Neuron (in vitro differentiated cells): Measurements from ENCODE around the gene PAEP.

Experiments
- H2AFZ ChIP-seq: one replicate; pipeline ENCODE4 v1.6.1; 2013; ENCODE audit warnings: low read depth, mild to moderate bottlenecking, inconsistent platforms, low read length, moderate library complexity
- H3K27me3 ChIP-seq: one replicate; pipeline ENCODE4 v1.6.1; 2013; ENCODE audit warnings: low read length; ENCODE audit not compliant: insufficient read depth
- H3K36me3 ChIP-seq: one replicate; pipeline ENCODE4 v1.6.1; 2013; ENCODE audit warnings: low read length; ENCODE audit not compliant: insufficient read depth
- H3K4me1 ChIP-seq: one replicate; pipeline ENCODE4 v1.6.1; 2013; ENCODE audit warnings: low read length; ENCODE audit not compliant: insufficient read depth
- H3K4me3 ChIP-seq: 2 replicates; pipeline ENCODE4 v1.5.1; 2013; ENCODE audit warnings: mild to moderate bottlenecking, low read length, moderate library complexity
- H3K9me3 ChIP-seq: one replicate; pipeline ENCODE4 v1.6.1; 2013; ENCODE audit warnings: low read length

Gene PAEP

DNA sequence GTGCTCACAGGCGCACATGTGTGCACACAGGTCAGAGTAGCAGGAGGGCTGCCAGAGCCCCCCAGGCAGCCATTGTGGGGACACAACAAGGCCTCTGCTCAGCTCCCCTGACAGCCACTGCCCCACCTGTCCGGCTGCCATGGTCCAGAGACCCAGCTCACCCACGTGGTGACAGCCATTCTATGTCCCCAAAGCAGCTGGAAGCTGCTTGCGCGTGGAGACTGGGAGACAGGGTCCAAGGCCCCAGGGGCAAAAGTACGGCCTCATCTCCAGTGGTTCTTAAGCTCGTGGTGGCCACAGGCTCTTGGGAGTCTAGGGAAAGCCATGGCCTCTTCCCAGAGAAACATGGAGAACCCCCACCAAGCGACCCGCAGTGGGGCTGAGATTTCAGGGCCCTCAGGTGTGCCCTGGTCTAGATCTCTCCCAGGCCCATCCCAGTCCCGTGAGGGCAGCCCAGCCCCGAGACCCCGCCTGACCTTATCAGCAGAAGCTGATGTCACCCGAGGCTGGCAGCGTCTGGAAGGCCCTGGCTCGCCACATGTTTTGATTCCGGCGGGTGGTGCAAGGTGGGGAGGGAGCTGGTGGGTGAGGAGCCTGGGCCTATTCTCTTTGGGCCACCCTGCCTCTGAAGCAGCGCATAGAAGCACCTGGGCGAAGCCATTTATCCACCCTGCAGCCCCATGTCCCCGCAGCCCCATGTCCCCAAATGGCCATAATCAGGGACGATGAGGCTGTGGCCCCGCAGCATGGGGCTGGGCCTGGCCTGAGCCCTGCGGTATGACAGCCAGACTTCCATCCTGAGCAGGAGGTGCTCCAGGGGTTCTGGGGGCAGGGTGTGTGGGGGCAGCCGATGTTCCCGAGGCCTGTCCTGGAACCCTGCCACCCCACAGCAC lies 46.1 kb downstream of the PAEP start:
- no peaks in the 10 kb centered on the region for H3K4me1 ChIP-seq
- no peaks in the 10 kb centered on the region for H3K9me3 ChIP-seq
- no peak overlapping the region for H2AFZ ChIP-seq
- H3K4me3 ChIP-seq, result no peak overlapping the region
- peaks cover 8% of the 10 kb centered on the region for H3K27me3 ChIP-seq
- no peaks in the 10 kb centered on the region for H3K36me3 ChIP-seq

GRCh38 chr9:135608294-135608998 lies 46.9 kb downstream of the PAEP start:
- Histone ChIP-seq H3K4me1 (no peaks in the 10 kb centered on the region), H3K36me3 (no peaks in the 10 kb centered on the region), H3K9me3 (no peaks in the 10 kb centered on the region), H3K27me3 (peaks cover 8% of the 10 kb centered on the region), H2AFZ (no peak overlapping the region), H3K4me3 (no peak overlapping the region)

DNA sequence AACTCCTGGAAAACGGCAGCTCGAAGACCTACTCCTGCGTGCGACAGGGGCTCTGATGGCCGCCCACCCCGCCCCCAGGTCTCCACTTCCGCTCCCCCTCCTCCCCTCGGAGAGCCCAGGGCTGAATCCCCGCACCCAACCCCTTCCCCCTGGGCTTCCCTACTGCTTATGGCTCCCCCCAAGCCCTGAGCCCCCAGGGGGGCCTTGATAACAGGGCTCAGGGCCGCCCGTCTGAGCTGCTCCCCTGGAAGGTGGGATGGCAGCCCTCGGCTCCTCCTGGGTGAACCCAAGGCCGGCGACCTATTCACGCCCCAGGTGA lies 47.4 kb downstream of the PAEP start:
- Histone ChIP-seq H3K27me3 (peaks cover 8% of the 10 kb centered on the region), H2AFZ (no peak overlapping the region), H3K36me3 (no peaks in the 10 kb centered on the region), H3K4me3 (no peak overlapping the region), H3K4me1 (no peaks in the 10 kb centered on the region), H3K9me3 (no peaks in the 10 kb centered on the region)

DNA sequence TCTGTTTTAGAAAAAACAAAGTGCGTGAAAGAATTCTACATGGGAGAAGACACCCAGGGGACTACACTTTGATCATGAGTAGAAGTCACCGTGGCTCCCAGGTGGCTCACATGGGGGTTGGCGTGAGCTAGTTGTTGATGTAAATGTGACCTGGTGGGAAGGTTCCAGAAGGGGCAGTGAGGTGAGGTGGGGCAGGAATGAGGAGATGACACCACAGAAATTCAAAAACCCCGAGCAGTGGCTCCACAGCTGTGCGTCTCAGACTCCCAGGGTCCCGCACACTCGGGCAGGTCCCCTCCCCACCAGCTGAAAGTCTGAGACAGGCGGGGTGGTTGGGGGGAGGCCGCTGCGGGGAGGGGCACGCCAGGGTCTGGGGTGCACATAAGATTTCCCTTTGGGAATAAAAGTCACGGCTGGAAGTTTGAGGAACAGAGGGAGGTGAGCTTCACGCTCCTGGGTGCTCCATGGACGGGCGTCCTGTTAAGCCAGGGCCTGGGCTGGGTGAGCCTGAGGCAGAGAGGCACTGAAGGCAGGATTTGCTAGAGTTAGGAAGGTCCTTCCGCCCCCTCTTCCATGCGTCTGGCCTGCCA lies 47.9 kb downstream of the PAEP start:
- H3K4me3 ChIP-seq, result no peak overlapping the region
- no peaks in the 10 kb centered on the region for H3K36me3 ChIP-seq
- peaks cover 9% of the 10 kb centered on the region for H3K27me3 ChIP-seq
- H2AFZ ChIP-seq, result no peak overlapping the region
- no peaks in the 10 kb centered on the region for H3K9me3 ChIP-seq
- H3K4me1 ChIP-seq, result no peaks in the 10 kb centered on the region

DNA sequence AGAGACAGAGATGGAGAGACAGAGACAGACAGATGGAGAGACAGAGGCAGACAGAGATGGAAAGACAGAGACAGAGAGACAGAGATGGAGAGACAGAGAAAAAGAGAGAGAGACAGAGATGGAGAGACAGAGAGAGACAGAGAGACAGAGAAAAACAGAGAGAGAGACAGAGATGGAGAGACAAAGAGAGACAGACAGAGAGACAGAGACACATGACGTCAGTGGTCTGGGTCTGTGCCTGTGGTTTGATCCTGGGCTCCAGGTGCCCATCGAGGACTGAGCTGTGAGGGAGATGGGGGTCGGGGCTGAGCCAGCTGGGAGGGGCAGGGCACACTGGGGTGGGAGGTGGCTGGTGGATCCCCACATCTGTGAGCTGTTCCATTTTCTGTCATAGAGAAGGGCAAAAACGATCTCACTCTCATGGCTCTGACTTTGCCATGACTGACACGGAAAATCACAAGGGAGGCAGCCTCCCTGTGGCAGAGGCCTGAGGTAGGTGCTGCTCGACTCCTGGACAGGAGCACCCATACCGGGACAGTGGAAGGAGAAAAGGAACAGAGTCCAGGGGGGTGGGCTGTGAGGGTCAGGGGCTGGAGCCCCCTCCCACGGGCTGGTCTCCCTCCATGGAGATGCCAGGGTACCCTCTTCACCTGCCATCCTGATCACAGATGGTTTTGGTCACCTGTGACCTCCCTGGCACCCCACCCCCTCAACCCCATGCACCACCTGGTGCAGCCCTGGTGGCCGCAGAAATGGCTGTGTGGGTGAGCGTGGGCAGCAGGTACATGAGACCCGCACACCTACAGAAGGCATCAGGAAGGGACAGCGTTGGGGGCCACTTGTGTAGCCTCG lies 49.0 kb downstream of the PAEP start:
- Histone ChIP-seq H3K4me3 (no peak overlapping the region), H3K27me3 (peaks cover 9% of the 10 kb centered on the region), H3K4me1 (no peaks in the 10 kb centered on the region), H3K36me3 (no peaks in the 10 kb centered on the region), H3K9me3 (no peaks in the 10 kb centered on the region), H2AFZ (no peak overlapping the region)

DNA sequence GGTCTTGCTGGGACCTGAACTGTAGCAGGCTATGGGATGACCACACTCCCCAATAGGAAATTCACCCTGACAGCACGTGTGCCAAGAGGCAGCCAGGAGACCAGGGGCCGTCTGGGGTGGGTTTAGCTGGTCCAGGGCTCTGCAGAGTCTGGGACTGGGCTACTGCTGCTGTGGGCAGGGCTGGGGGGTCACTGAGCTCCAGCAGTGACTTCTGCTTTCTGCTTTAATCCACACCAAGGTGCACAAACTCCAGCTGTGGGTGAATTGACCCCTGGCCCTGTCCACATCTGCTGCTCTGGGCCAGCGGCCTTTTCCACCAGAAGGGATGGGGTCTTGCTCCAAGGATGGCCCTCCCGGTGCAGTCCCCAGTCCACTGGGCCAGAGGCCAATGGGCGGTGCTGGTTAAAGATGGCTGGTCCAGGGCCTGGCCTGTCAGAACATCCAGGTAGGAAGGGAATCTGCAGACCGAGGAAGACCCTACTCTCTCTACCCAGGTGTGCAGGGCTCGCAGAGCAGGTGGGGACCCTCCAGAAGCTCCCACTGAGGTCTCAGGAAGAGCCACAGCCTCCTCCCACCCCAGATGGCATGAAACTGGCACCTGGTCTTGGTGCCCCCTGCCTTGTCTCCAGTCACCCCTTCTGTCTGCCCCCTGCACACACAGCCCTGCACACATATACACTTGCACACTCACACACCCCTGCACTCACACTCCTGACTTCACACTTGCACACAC lies 49.8 kb downstream of the PAEP start:
- Histone ChIP-seq H3K9me3 (no peaks in the 10 kb centered on the region), H3K4me1 (no peaks in the 10 kb centered on the region), H2AFZ (no peak overlapping the region), H3K4me3 (no peak overlapping the region), H3K27me3 (peaks cover 15% of the 10 kb centered on the region), H3K36me3 (no peaks in the 10 kb centered on the region)

GRCh38 chr9:135611875-135612209 lies 50.3 kb downstream of the PAEP start:
- Histone ChIP-seq H3K4me1 (no peaks in the 10 kb centered on the region), H3K27me3 (peaks cover 20% of the 10 kb centered on the region), H2AFZ (no peak overlapping the region), H3K4me3 (no peak overlapping the region), H3K36me3 (no peaks in the 10 kb centered on the region), H3K9me3 (no peaks in the 10 kb centered on the region)

DNA sequence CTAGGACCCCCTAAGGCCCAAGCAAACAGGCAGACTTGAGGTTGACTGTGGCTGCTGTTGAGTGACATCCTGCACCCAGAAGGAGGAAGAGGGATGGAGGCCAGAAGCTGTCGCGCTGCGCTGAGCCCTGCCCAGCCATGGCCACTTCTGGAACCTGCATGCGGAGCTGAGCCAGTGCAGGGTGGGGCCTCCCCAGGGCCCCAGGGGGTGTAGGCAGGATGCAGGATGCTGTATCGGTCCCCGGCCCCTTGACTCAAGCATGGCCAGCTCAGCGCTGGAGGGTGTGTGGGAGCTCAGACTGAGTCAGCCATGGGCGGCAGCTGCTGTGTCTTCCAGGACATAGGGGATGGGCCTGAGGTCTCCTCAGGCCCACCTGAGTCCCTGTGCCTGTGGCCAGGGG lies 50.9 kb downstream of the PAEP start:
- no peak overlapping the region for H2AFZ ChIP-seq
- H3K4me1 ChIP-seq, result no peaks in the 10 kb centered on the region
- no peak overlapping the region for H3K4me3 ChIP-seq
- no peaks in the 10 kb centered on the region for H3K9me3 ChIP-seq
- H3K27me3 ChIP-seq, result peaks cover 22% of the 10 kb centered on the region
- no peaks in the 10 kb centered on the region for H3K36me3 ChIP-seq

DNA sequence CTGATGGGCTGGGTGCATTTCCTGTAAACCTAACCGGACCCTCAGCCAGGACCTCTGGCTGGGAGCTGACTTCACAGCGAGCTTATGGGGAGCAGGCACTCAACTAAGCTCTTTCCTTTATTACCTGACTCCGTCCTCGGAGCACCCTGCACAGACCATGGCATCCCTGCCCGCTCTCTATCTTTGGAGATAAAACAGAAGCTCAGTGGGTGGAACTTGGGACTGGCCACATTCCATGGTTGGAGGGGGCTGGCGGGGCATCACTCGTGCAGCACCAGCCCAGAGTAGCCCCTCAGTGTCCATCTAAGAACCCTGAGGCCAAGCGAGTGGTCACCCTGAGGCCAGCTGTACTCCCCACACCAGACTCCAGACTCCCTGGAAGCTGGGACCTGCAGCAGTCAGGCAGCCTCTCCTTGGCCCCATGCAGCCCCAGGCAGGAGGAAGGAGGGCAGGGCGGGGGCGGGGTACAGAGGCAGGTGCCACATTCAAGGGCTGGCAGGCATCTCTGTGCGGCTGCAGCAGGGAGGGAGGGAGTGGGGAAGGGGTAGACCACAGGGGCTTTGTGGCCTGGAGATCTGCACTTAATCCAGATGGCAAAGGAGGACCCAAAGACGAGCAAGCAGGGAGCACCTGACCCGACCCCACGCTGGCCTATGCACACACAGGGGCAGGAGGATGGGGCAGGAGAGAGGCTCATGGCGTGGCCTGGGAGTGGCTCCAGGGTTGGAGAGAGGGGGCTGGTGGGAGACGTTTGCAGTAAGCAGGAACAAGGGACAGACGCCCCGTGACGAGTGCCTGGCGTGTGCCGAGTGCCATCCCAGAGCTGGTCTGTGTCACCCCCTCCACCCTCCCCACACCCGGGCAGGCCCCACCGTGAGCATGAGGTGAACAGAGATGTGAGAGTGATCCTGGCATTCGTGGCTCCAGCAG lies 51.7 kb downstream of the PAEP start:
- H3K4me1 ChIP-seq, result no peaks in the 10 kb centered on the region
- H3K4me3 ChIP-seq, result no peak overlapping the region
- H3K27me3 ChIP-seq, result peaks cover 27% of the 10 kb centered on the region
- H3K36me3 ChIP-seq, result no peaks in the 10 kb centered on the region
- H2AFZ ChIP-seq, result no peak overlapping the region
- H3K9me3 ChIP-seq, result no peaks in the 10 kb centered on the region

DNA sequence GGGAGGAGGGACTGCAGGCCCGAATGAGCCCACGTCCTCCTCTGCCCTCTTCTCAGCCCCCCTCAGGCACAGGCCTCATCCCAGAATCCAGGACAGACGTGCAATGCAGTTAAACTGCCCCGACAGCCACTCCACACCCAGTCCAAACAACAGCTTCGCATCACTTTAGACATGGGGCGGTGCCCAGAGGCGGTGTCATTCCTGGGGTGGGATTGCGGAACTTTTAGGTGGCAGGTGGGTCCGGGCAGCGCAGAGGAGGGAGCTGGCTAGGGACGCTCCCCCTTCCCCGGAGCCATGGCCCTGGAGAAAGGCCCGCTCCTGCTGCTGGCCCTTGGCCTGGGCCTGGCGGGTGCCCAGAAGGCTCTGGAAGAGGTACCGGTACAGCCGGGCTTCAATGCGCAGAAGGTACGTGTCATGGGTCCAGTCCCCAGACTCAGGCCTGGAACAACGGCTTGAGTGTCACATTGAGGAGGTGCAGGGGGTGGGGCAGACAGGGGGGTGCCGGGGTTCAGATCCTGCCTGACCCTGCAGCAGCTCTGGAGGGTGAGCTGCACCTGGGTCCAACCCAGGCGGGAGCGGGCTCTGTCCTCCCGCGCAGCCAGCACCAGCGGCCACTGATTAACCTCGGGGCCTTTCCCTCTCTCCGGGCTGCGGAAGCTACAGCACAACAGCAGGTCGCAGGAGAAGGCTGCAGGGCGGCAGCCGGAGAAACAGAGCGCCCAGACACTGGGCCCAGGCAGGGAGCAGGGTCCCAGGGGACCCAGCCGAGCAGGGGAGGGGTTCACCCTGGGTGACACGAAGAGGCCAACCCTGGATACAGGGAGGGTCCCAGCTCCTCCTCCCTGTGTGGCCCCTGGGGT lies 52.6 kb downstream of the PAEP start:
- Histone ChIP-seq H3K4me3 (no peak overlapping the region), H2AFZ (no peak overlapping the region), H3K9me3 (no peaks in the 10 kb centered on the region), H3K4me1 (no peaks in the 10 kb centered on the region), H3K36me3 (no peaks in the 10 kb centered on the region), H3K27me3 (peaks cover 29% of the 10 kb centered on the region)
